GM21717 (cell line): ENCODE data around the gene COX5A.
"Not testable (repeated sequence)": the region's sequence is repeated elsewhere in the genome, so short reads cannot be mapped to it uniquely, and the experiment has no call there.

Experiments
- ATAC-seq: cut with Tn5 transposase; IDR thresholded peaks from one replicate; pipeline ENCODE4 v1.9.1; 2021; ENCODE audit warnings: mild to moderate bottlenecking, moderate library complexity; ENCODE audit not compliant: unreplicated experiment

Gene COX5A

DNA sequence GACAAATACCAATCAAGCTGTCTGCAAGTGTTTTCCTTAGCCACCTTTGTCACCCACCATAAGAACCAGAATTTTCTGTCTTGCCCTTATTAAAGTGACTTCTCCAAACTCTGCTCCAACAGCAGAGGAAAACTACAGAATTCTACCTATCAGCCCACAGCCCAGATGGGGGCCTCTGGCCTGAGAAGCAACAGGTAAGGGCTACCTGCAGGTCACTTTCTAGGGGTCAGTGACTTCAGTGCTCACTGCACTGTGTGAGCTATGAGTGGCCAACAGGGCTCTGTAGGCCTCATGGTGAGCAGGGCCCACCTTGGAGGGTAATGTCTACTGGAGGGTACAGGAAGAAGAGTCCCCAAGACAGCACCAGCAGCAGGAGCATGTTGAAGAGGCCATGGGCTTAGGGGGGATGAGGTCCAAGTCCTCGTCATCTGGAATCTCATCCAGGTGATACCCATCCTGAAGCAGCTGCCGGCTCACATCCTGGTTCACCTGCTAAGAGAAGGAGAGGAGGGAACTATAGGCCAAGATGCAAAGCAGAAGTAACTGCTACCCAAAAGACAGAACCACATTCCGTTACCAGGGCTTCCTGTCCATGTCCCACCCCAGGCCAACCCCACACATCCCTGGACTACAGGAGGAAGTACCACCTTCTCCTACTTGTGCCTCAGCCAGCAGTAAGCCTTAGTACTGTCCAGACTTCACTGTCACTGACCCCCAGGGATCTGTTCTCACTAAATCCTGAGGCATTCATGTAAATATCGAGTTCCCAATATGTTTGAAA lies 35.4 kb downstream of the COX5A start:
- no peak for ATAC-seq

- ATAC-seq: no peak
These were observed 36.2 kb downstream of the COX5A start for GRCh38 chr15:74901612-74902063.

GRCh38 chr15:74897300-74897701 lies 40.6 kb downstream of the COX5A start:
- ATAC-seq: no peak

DNA sequence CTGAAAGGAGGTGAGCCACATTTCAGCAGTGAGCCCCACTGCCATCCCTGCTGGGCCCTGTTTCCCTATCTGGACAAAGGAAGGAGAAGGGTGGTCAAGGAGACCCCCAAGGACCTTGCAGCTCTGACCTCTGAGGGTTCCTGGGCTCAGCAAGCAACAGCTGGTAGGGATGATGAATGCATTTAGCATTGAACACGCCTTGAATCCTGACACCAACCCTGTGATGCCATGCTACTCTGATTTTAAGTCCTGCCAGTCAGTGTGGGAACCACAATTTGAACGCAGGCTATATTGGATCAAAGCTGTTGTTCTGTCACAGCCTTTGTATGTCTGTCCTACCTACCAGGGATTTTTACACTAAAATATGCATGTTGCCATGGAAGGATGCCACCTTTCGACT lies 41.6 kb downstream of the COX5A start:
- ATAC-seq: no peak

DNA sequence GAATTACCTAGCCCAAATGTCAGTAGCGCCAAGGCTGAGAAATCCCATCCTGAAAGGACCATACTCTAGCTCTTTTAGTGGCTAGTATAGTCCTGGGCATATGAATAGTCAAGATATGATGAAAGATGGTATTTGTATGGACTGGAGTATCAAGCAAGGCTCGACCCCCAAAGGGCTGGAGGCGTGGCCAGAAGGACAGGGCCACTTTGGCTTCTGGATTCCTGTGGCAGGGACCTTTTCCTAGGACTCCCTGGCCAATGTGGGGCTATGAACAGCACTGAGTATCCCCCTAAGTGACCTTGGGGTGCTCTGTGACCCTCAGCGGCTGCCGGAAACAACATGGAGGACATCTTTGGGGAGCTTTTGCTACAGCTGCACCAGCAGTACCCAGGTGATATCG lies 42.0 kb downstream of the COX5A start:
- ATAC-seq: no peak

- not testable (repeated sequence) for ATAC-seq
These were observed 43.5 kb downstream of the COX5A start for GRCh38 chr15:74894383-74894782.

DNA sequence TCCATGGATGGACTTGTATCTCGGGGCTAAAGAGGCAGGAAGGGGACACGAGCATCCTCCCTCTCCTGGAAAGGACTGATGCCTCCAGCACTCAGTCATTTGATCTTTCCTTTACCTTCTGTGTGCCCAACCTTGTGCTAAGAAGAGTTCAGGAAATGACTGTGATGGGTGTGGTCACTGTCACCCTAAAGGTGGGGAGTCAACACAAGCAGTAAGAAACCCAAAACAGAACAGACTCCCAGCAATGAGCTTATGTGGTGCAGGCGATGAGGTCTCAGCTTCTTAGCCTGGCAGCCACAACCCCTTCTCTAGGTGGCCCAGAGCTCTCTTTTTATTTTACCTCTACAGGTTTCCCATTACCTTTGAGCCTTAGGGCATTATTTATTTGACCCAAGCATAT lies 44.2 kb downstream of the COX5A start:
- ATAC-seq: no peak

GRCh38 chr15:74892931-74893330 lies 44.9 kb downstream of the COX5A start:
- no peak for ATAC-seq

DNA sequence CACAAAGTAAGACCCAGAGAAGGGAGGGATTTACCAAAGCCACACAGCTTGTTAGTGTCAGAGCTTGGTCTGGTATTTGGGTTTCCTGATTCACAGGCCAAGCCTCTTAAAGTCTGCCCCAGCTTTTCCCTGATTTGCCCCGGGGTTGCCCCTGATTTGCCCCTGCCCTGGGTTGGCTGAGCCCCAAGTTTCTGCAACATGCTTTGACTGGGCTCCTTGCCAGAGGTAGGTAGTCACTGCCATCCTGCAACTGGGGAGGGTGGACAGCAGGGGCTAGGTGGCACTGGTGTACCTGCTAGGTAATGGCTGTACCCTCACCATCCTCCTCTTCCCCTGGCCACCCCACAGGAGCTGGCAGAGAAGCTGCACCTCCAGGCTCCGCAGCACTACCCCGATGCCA lies 45.6 kb downstream of the COX5A start:
- ATAC-seq: no peak

DNA sequence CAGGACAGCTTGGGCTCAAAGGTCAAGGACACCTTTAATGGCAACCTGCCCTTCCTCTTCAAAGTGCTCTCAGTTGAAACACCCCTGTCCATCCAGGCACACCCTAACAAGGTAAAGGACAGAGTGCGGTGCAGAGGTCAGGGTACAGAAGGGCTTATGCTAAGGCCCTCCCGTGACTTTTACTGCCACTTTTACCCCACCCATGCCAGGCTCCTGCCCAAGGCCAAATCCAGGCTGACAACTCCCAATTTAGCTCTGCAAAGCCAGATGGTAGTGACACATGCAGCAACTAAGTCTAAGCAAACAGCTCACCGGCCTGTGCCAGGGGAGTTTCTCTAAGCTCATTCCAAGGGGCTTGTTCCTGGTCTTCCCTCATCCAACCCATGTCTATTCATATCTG lies 46.4 kb downstream of the COX5A start:
- ATAC-seq: no peak

GRCh38 chr15:74890665-74890960 lies 47.3 kb downstream of the COX5A start:
- no peak for ATAC-seq

DNA sequence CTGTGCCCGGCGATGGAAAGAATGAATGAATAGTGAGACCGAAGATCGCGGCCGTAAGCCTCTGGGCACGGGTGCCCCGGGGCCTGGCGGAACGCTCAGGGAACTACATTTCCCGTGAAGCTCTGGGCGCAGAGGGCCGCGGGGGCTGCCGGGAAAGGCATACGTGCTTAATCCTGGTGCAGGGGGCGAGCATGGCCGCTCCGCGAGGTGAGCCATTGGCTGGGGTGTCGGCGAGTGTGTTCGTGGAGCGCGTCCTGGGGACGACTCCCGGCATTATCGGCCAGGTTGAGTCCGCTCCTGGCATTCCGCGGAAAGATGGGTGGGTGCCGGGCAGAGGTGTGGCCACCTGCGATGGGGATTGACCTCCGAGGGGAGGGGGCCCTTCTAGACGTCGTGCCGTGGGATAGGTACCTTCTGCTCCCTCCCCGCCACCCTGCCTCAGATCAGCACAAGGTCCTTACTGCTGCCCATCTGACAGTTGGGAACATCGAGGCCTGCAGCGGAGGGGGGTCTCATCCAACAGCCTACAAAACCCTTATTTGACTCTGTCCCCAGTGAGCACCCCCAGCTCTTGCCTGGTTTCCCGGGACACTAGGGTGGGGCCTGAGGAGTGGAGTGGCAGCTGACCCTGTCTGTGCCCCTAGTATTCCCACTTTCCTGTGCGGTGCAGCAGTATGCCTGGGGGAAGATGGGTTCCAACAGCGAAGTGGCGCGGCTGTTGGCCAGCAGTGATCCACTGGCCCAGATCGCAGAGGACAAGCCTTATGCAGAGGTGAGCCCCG lies 47.8 kb downstream of the COX5A start, which contains the start of gene MPI:
MPI (plus strand) TSS at position 160 of the 782 bp plus-strand sequence; CDS start at position 192, 32 bp downstream.
- ATAC-seq: peak; percentile 84

- no peak for ATAC-seq
These were observed 48.4 kb downstream of the COX5A start for GRCh38 chr15:74889390-74889882.

- no peak for ATAC-seq
These were observed 49.2 kb downstream of the COX5A start for GRCh38 chr15:74888716-74889115.

DNA sequence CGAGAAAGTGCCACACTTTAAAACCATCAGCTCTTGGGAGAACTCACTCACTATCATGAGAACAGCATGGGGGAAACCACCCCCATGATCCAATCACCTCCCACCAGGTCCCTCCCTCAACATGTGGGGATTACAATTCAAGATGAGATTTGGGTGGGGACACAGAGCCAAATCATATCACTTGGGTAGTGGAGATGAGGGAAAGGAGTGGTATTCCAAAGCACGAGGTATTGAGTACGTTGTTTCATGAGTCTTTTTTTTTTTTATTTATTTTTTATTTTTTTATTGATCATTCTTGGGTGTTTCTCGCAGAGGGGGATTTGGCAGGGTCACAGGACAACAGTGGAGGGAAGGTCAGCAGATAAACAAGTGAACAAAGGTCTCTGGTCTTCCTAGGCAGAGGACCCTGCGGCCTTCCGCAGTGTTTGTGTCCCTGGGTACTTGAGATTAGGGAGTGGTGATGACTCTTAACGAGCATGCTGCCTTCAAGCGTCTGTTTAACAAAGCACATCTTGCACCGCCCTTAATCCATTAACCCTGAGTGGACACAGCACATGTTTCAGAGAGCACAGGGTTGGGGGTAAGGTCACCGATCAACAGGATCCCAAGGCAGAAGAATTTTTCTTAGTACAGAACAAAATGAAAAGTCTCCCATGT lies 50.2 kb downstream of the COX5A start:
- not testable (repeated sequence) for ATAC-seq

DNA sequence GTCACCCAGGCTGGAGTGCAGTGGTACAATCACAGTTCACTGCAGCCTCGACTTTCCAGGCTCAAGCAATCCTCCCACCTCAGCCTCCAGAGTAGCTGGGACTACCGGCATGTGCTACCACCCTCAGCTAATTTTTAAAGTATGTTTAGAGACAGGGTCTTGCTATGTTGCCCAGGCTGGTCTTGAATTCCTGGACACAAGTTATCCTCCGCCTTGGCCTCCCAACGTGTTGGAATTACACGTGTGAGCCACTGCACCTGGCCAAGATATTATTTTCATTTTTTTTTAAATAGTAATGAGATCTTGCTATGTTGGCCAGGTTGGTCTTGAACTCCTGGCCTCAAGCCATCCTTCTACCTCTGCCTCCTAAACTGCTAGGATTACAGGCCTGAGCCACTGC lies 52.4 kb downstream of the COX5A start:
- ATAC-seq: no peak

DNA sequence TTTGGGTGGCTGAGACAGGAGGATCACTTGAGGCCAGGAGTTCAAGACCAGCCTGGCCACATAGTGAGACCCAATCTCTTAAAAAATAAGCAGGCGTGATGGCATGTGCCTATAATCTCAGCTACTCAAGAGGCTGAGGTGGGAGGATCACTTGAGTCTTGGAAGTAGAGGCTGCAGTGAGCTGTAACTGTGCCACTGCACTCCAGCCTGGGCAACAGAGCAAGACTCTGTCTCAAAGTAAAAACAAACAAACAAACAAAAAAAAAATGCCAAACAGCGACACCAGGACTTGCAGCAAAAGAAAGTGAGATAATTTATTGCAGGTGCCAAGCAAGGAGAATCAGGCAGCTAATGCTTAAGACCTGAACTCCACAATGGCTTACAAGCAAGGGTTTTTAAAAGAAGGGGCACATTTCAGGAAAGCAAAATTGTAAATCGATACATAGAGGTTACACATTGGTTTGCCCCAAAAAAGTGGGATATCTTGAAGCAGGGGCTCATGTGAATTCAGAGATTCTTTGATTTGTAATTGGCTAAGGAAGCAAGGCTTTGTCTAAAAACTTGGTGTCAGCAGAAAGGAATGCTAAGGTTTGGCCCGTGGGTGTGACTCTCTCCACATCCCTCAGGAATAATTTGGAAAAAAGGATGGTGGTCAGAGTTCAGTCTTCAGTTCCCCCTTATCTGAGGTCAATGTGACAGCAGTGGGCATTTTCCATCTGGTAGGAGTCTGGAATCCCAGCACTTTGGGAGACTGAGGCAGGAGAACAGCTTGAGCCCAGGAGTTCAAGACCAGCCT lies 53.2 kb downstream of the COX5A start:
- no peak for ATAC-seq

DNA sequence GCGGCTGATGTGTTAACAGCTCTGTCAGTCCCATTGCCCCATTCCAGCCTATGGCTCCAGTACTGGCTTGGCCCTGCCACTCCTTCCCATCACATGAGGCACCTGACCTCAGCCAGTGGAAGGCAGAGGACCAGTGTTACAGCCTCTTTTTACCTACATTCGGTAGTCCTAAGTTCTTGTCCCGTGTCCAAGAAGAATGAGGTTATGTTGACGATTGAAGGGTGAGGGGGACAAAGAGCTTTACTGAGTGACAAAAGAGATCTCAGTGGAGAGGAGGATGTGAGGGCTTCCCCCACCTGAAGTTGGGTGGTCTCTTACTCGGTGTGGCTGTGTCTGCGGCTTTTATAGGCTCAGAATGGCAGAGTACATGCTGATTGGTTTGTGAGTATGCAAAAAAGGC lies 55.3 kb downstream of the COX5A start:
- no peak for ATAC-seq

- ATAC-seq: no peak
These were observed 59.6 kb downstream of the COX5A start for GRCh38 chr15:74878273-74878672.

GRCh38 chr15:74873756-74874424 lies 64.0 kb downstream of the COX5A start:
- no peak for ATAC-seq
